Activated T-helper 2 cell treated with anti-CD3 and anti-CD28 coated beads, Interferon-gamma antibody, Interleukin-2, Interleukin-4, amounts not matched to agents 10 μg/mL and 5 μg/mL and 100 μg/mL, durations not matched to agents 14 hours and 24 hours and 36 hours (primary cell): Measurements from ENCODE around the gene ZNF774. TPM values are rescaled to one million over a fixed set of nuclear protein-coding genes. Genes with fewer than 3 reads are reported as not detected.
"Not testable (repeated sequence)": the region's sequence is repeated elsewhere in the genome, so short reads cannot be mapped to it uniquely, and the experiment has no call there.

ENCODE experiments used
- DNase-seq: peaks from one replicate; pipeline ENCODE4 v3.0.0; 2021; ENCODE audit warnings: low spot score
- H3K27ac Mint-ChIP-seq: one replicate; pipeline ENCODE4 v1.8.0; 2021; ENCODE audit warnings: mixed read lengths
- H3K27me3 Mint-ChIP-seq: one replicate; pipeline ENCODE4 v1.8.0; 2021; ENCODE audit warnings: low read depth, mixed read lengths
- H3K36me3 Mint-ChIP-seq: one replicate; pipeline ENCODE4 v1.8.0; 2021; ENCODE audit warnings: low read depth, mixed read lengths
- H3K4me1 Mint-ChIP-seq: one replicate; pipeline ENCODE4 v1.8.0; 2021; ENCODE audit warnings: low read depth, mixed read lengths
- H3K4me3 Mint-ChIP-seq: one replicate; pipeline ENCODE4 v1.8.0; 2021; ENCODE audit warnings: low read depth, mild to moderate bottlenecking, moderate library complexity, mixed read lengths
- H3K9me3 Mint-ChIP-seq: one replicate; pipeline ENCODE4 v1.8.0; 2021; ENCODE audit warnings: mixed read lengths
- intact Hi-C: fragments of 100-400 bp; cut with micrococcal nuclease; formaldehyde crosslinking; loops from one replicate; pipeline ENCODE4 v1.15.1; 2023
- total RNA-seq: library from RNA; stranded (reverse); gene quantifications from 2 replicates; pipeline ENCODE4 v1.2.3, GENCODE V29; 2022

The ZNF774 gene
- 2.7 and 3.6 TPM in 2 replicates for total RNA-seq

GRCh38 chr15:90352107-90352893 is at the start of gene ZNF774:
ZNF774 (plus strand) TSS chr15:90352284; CDS start chr15:90354661, 2,377 bp downstream.
- Mint-ChIP-seq H3K9me3 (no peaks in the 10 kb centered on the region), H3K27ac (peak within 1 kb of the TSS; percentile 85), H3K27me3 (peaks cover 7% of the 10 kb centered on the region), H3K4me1 (peaks cover 11% of the 10 kb centered on the region), H3K36me3 (no peaks in the 10 kb centered on the region), H3K4me3 (peak within 1 kb of the TSS; percentile 86)
- intact Hi-C loops = loop anchor here (1.0 kb wide), 2 partner anchors 10 to 35 kb away; no protein-coding TSS in a partner anchor
- peak; percentile 87 for DNase-seq

- DNase-seq, H3K27ac Mint-ChIP-seq, H3K4me3 Mint-ChIP-seq, H3K9me3 Mint-ChIP-seq, H3K27me3 Mint-ChIP-seq, H3K36me3 Mint-ChIP-seq: not testable (repeated sequence)
- intact Hi-C loops = loop anchor here (5.0 kb wide), 1 partner anchor 102 kb away; no protein-coding TSS in a partner anchor
- peaks cover 48% of the 10 kb centered on the region for H3K4me1 Mint-ChIP-seq
These were observed 46.7 kb upstream of the ZNF774 start for GRCh38 chr15:90305355-90305754.

DNA sequence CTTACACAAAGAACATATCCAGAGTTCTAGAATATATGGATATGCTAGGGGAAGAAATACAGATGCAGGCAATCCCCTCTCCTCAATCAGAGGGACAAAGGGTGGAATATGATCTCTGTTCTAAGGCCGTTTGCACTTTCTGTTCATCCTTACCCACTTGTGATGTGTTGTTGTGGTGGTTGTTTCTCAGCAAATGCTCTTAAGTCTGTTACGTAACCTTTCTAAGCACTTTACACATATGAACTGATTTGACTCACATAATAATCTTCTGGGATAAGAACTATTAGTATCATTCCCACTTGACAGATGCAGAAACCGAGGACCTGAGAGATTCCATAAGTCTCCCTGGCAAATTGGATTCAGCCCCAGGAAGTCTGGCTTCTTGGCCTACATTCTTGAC is 46.2 kb upstream of the ZNF774 start:
- no peak for DNase-seq
- Mint-ChIP-seq H3K9me3 (no peaks in the 10 kb centered on the region), H3K4me1 (peaks cover 46% of the 10 kb centered on the region), H3K27me3 (no peaks in the 10 kb centered on the region), H3K27ac (peak overlapping the region; percentile 84), H3K36me3 (no peaks in the 10 kb centered on the region), H3K4me3 (peak overlapping the region; percentile 55)
- intact Hi-C loops = loop anchor here (5.0 kb wide), 1 partner anchor 101 kb away; no protein-coding TSS in a partner anchor

- peak; percentile 25 for DNase-seq
- peaks cover 41% of the 10 kb centered on the region for H3K4me1 Mint-ChIP-seq
- no peaks in the 10 kb centered on the region for H3K36me3 Mint-ChIP-seq
- intact Hi-C loops = loop anchor here (5.0 kb wide), 1 partner anchor 101 kb away; no protein-coding TSS in a partner anchor
- peak overlapping the region; percentile 84 for H3K27ac Mint-ChIP-seq
- peak overlapping the region; percentile 55 for H3K4me3 Mint-ChIP-seq
- no peaks in the 10 kb centered on the region for H3K27me3 Mint-ChIP-seq
- H3K9me3 Mint-ChIP-seq = no peaks in the 10 kb centered on the region
These were observed 45.5 kb upstream of the ZNF774 start for GRCh38 chr15:90306560-90306959.

DNA sequence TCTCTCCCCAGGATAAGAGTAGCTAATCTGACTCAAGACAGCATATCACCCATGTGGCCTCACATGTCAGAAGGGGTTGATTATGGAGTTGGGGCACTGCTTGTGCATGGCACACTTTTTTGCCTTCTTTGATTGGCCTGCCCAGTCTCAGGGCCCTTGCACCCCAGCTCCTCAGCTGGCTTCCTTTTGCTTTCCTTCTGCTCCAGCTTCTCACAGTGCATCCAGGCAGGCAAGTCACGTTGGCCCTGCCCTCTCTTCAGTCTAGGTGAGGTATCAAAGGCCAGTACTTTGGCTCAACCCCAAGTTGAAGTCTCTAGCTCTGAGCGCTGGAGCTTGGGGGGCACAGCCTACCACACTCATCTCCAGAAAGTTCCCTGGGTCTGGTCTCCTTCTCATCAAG is 44.4 kb upstream of the ZNF774 start:
- H3K4me3 Mint-ChIP-seq = no peak overlapping the region

DNA sequence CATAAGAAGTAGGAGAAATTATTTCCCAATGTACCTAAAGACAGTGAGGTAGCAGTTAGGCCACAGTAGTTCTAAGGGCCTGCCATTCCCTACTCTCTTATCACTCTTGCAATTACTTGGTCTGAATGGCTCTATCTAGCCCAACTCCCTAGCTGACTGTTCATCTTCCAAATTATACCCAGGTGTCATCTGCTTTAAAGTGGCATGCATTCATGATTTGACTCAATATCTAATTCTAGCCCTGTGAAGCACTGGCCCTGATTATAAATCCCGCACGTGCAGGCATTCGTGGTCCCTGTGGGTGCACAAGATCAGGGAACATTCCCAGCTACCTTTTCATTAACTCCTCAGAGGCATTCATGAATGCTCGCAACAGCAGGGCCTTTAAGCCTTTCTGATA is 43.1 kb upstream of the ZNF774 start:
- H3K9me3 Mint-ChIP-seq = no peaks in the 10 kb centered on the region
- H3K27ac Mint-ChIP-seq = no peak overlapping the region
- no peak for DNase-seq
- H3K4me3 Mint-ChIP-seq = no peak overlapping the region
- H3K27me3 Mint-ChIP-seq = peaks cover 10% of the 10 kb centered on the region
- no peaks in the 10 kb centered on the region for H3K36me3 Mint-ChIP-seq
- intact Hi-C loops = loop anchor here (5.0 kb wide), 1 partner anchor 98 kb away; no protein-coding TSS in a partner anchor
- H3K4me1 Mint-ChIP-seq = peaks cover 35% of the 10 kb centered on the region

More for the DNA sequence above, 44.4 kb upstream of the ZNF774 start:
- Mint-ChIP-seq H3K27me3 (peaks cover 5% of the 10 kb centered on the region), H3K4me1 (peaks cover 40% of the 10 kb centered on the region), H3K36me3 (no peaks in the 10 kb centered on the region), H3K9me3 (no peaks in the 10 kb centered on the region), H3K27ac (peak overlapping the region; percentile 43)
- intact Hi-C loops = loop anchor here (5.0 kb wide), 1 partner anchor 100 kb away; no protein-coding TSS in a partner anchor
- DNase-seq = no peak

DNA sequence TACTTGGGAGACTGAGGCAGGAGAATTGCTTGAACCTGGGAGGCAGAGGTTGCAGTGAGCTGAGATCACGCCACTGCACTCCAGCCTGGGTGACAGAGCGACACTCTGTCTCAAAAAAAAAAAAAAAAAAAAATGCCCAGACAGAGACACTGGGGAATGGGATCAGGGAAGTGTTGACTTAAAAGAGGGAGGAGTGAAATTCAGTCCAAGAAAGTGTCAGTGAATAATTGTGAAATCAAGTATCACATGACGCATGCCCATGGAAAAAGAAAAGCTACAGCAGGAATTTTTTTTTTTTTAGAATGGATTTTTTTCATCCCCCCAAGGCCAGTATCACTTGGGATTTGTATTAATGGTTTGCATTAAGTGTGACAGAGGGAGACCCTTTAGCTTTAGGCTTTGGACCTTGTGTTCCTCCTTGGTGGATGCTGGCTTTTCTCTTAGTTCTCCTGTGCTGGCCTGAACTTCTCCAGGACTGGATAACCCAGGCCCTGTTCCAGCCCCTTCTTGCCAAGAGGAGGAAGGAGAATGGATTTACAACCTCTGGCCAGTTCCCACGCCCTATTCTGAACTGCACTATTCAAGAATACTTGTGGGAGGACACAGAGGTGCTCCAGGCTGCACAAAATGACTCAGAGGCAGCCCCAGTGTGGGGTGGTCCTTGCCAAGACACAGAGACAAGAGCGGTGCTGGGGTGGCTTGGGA is 36.7 kb upstream of the ZNF774 start:
- Mint-ChIP-seq H3K4me3 (no peak overlapping the region), H3K36me3 (no peaks in the 10 kb centered on the region), H3K27ac (no peak overlapping the region), H3K27me3 (peaks cover 10% of the 10 kb centered on the region), H3K9me3 (no peaks in the 10 kb centered on the region), H3K4me1 (peaks cover 11% of the 10 kb centered on the region)
- intact Hi-C loops = no loop called here
- no peak for DNase-seq

GRCh38 chr15:90316139-90316538 is 35.9 kb upstream of the ZNF774 start:
- H3K27me3 Mint-ChIP-seq = peaks cover 10% of the 10 kb centered on the region
- H3K36me3 Mint-ChIP-seq = no peaks in the 10 kb centered on the region
- intact Hi-C loops = no loop called here
- no peak overlapping the region for H3K27ac Mint-ChIP-seq
- DNase-seq = no peak
- H3K4me1 Mint-ChIP-seq = peaks cover 11% of the 10 kb centered on the region
- H3K9me3 Mint-ChIP-seq = no peaks in the 10 kb centered on the region
- H3K4me3 Mint-ChIP-seq = no peak overlapping the region

GRCh38 chr15:90318591-90318990 is 33.5 kb upstream of the ZNF774 start:
- Mint-ChIP-seq H3K4me1 (peaks cover 6% of the 10 kb centered on the region), H3K27me3 (peaks cover under 1% of the 10 kb centered on the region), H3K9me3 (no peaks in the 10 kb centered on the region), H3K36me3 (no peaks in the 10 kb centered on the region), H3K27ac (no peak overlapping the region), H3K4me3 (no peak overlapping the region)
- no peak for DNase-seq
- intact Hi-C loops = no loop called here

DNA sequence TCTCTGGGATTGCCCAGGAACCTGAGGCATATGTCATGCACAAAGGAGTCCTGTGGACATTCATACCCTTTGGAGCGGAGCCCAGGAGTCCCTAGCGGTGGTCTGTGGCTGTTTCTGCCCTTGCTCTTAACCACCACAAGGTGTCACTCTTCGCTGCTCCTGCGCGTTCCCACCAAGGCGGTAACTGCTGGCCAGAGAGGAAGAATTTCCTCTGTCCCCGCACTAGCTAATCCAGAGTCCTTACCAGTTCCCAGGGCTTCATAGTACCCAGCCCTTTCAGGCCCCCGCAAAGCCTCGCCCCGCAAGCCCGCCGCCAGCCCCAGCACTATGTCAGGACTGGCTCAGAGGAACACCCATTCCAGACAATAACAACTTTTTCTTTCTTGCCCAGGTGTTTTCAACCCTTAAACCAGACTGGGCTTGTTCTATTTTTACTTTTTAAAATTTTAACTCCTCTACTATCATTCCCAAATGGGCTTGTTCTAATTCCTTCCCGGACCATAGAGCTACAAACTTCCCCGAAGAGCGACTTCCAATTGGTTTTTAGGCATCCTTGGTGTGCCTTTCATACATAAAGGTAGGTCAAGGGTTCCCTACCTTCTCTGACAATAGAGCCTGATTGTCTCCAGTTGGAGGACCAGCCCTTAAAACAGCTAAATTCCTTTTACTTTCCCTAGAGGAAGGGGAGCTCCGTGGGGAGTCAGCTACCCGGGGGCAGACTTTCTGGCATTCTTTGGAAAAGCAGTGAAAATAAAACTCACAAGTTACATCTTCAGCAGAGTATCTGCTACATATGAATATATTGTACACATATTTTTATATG is 31.8 kb upstream of the ZNF774 start:
- H3K4me3 Mint-ChIP-seq = peak overlapping the region; percentile 3
- DNase-seq = peak; percentile 57
- H3K27me3 Mint-ChIP-seq = no peaks in the 10 kb centered on the region
- intact Hi-C loops = loop anchor here (1.0 kb wide), 1 partner anchor 162 kb away; no protein-coding TSS in a partner anchor
- no peak overlapping the region for H3K27ac Mint-ChIP-seq
- H3K36me3 Mint-ChIP-seq = no peaks in the 10 kb centered on the region
- H3K4me1 Mint-ChIP-seq = peaks cover 6% of the 10 kb centered on the region
- no peaks in the 10 kb centered on the region for H3K9me3 Mint-ChIP-seq

DNA sequence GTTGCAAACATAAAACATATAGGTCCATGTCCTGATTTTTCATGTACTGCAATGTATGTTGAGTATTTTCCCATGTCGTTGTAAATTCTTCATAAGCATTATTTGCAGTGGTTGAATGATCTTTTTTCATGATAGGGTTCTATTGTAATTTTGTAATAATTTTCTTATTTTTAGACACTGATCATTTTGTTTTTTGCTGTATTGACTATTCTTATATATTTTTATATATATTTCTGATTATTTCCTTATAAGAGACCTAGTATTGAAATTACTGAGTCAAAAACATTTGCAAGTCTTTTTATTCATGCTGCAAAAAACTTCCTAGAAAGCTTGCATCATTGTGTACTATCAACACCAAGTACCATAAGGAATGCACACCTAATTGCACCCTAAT is 31.2 kb upstream of the ZNF774 start:
- no peak for DNase-seq
- H3K27ac Mint-ChIP-seq = no peak overlapping the region
- H3K36me3 Mint-ChIP-seq = no peaks in the 10 kb centered on the region
- H3K9me3 Mint-ChIP-seq = no peaks in the 10 kb centered on the region
- H3K4me1 Mint-ChIP-seq = peaks cover 9% of the 10 kb centered on the region
- no peaks in the 10 kb centered on the region for H3K27me3 Mint-ChIP-seq
- intact Hi-C loops = loop anchor here (1.0 kb wide), 1 partner anchor 161 kb away; no protein-coding TSS in a partner anchor
- no peak overlapping the region for H3K4me3 Mint-ChIP-seq

DNA sequence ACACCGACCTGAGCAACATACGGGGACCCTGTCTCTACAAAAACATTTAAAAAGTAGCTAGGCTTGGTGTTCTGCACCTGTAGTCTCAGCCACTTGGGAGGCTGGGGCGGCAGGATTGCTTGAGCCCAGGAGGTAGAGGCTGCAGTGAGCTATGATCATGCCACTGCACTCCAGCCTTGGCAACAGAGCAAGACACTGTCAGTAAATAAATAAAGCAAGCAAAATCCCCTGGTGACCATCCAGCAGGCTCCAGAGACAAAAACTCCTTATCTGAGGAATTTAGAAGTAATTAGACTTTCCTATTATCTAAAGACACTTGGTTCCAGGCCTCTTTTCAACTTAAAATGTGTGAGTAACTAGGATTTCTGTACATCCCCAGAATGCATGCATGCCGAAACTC is 29.5 kb upstream of the ZNF774 start:
- H3K9me3 Mint-ChIP-seq = no peaks in the 10 kb centered on the region
- peaks cover 11% of the 10 kb centered on the region for H3K4me1 Mint-ChIP-seq
- no peak overlapping the region for H3K4me3 Mint-ChIP-seq
- DNase-seq = no peak
- H3K27me3 Mint-ChIP-seq = no peaks in the 10 kb centered on the region
- no peak overlapping the region for H3K27ac Mint-ChIP-seq
- intact Hi-C loops = no loop called here
- no peaks in the 10 kb centered on the region for H3K36me3 Mint-ChIP-seq
